PFSK-1 (cell line): ENCODE results near the gene TULP1.

Experiments
- FOXP2 ChIP-seq: optimal IDR thresholded peaks from 2 replicates; pipeline ENCODE3; 2011; ENCODE audit warnings: borderline replicate concordance, control low read depth, inconsistent platforms; ENCODE audit not compliant: insufficient read depth; ENCODE audit errors: extremely low read length, extremely low read depth
- POLR2AphosphoS5 ChIP-seq: IDR thresholded peaks from 2 replicates; pipeline ENCODE4 v1.6.1; 2012; ENCODE audit warnings: low read depth, mild to moderate bottlenecking, control low read depth, low read length, moderate library complexity
- SIN3A ChIP-seq: IDR thresholded peaks from 2 replicates; pipeline ENCODE4 v1.6.1; 2012; ENCODE audit warnings: mild to moderate bottlenecking, low read length, moderate library complexity, borderline replicate concordance; ENCODE audit not compliant: insufficient read depth
- TAF1 ChIP-seq: IDR thresholded peaks from 2 replicates; pipeline ENCODE4 v1.6.1; 2012; ENCODE audit warnings: low read length, control low read depth, borderline replicate concordance; ENCODE audit not compliant: insufficient read depth

DNA sequence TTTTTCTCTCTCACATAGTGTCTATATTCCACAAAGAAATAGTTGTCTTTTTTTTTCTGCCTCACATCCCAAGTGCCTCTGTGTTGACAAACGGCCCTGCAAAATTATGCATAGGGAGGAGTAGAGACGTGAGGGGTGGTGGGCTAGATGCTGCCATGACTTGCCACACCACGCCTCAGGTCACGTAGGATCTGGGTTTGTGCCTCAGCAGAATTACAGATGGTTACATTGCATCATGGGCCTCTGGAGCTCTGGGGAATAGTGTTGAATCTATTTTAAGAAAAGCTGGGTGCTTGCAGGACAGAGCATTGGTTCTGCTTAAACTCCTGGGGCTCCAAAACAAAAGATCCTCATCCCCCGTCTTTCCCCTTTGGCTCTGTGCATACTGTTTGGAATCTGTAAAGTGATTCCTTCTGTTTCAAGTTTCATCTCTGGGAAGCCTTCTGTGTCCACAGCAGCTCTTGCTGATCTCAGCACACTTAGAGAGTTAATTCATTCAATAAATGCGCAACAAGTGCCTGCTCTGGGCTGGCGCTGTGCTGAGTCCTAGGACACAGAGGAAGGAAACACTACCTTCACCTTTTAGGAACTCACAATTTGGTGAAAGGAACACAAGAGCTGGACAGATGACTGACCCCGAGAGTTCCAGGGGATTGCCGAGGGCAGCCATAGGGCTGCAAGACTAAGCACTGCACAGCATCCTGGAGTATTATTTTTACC is 58.1 kb downstream of the TULP1 start:
- TF ChIP-seq POLR2AphosphoS5, result no peak
- TF ChIP-seq SIN3A, result no peak
- TF ChIP-seq TAF1, result no peak
- TF ChIP-seq FOXP2, result no peak
